NCI-H2227 (cell line): Measurements from ENCODE around the gene SCAMP2.

Experiments
- DNase-seq: peaks from one replicate; lab custom pipeline; 2025; ENCODE audit not compliant: unreplicated experiment; lab: John Stamatoyannopoulos, UW

SCAMP2 gene

GRCh38 chr15:74821790-74822158, 51.4 kb downstream of the SCAMP2 start:
- DNase-seq, result no peak

GRCh38 chr15:74821091-74821789, 51.9 kb downstream of the SCAMP2 start:
- DNase-seq, result peak; percentile 22

GRCh38 chr15:74820056-74820455, 53.1 kb downstream of the SCAMP2 start:
- DNase-seq, result no peak

- DNase-seq, result peak; percentile 38
Observed at GRCh38 chr15:74817370-74817737, 55.8 kb downstream of the SCAMP2 start.

GRCh38 chr15:74816624-74817369, 56.4 kb downstream of the SCAMP2 start:
- peak; percentile 38 for DNase-seq

- DNase-seq, result no peak
Observed at GRCh38 chr15:74815961-74816360, 57.2 kb downstream of the SCAMP2 start.

GRCh38 chr15:74815121-74815934, 57.8 kb downstream of the SCAMP2 start:
- DNase-seq, result no peak

- no peak for DNase-seq
Observed at GRCh38 chr15:74812533-74812932, 60.6 kb downstream of the SCAMP2 start, which contains the start of gene LMAN1L. LMAN1L (plus strand) TSS chr15:74812835; CDS start chr15:74812855, 20 bp downstream.

GRCh38 chr15:74809956-74810355, 63.2 kb downstream of the SCAMP2 start:
- DNase-seq, result no peak

- no peak for DNase-seq
Observed at GRCh38 chr15:74809242-74809641, 63.9 kb downstream of the SCAMP2 start.

GRCh38 chr15:74808840-74809229, 64.3 kb downstream of the SCAMP2 start:
- no peak for DNase-seq

GRCh38 chr15:74808078-74808839, 64.9 kb downstream of the SCAMP2 start:
- no peak for DNase-seq

GRCh38 chr15:74807282-74807681, 65.9 kb downstream of the SCAMP2 start:
- DNase-seq, result no peak

GRCh38 chr15:74804935-74805334, 68.2 kb downstream of the SCAMP2 start:
- DNase-seq, result no peak

- DNase-seq, result no peak
Observed at GRCh38 chr15:74802862-74803447, 70.2 kb downstream of the SCAMP2 start.

- no peak for DNase-seq
Observed at GRCh38 chr15:74802290-74802689, 70.9 kb downstream of the SCAMP2 start.

GRCh38 chr15:74801311-74801997, 71.7 kb downstream of the SCAMP2 start:
- no peak for DNase-seq

- no peak for DNase-seq
Observed at GRCh38 chr15:74800559-74801094, 72.5 kb downstream of the SCAMP2 start.

GRCh38 chr15:74799856-74800558, 73.2 kb downstream of the SCAMP2 start:
- peak; percentile 51 for DNase-seq
